Neural cell (in vitro differentiated cells): Measurements from ENCODE around the gene RGS12. TPM values are rescaled to one million over a fixed set of nuclear protein-coding genes. Genes with fewer than 3 reads are reported as not detected.

Source experiments
- H2AFZ ChIP-seq: fragments of 200-600, 300-800 bp; sonication (generic), shearing (Covaris generic); 2 replicates; pipeline ENCODE4 v1.6.0; 2014; ENCODE audit warnings: low read depth, mild to moderate bottlenecking, antibody characterized with exemption, low read length, moderate library complexity
- H3F3A ChIP-seq: fragments of 200-600 bp; shearing (Covaris generic); 2 replicates; pipeline ENCODE4 v1.6.1; 2016; ENCODE audit warnings: mild to moderate bottlenecking, moderate library complexity, mixed read lengths, antibody characterized with exemption, low read length; ENCODE audit not compliant: insufficient read depth, poor library complexity, severe bottlenecking
- H3K27ac ChIP-seq: fragments of 200-600, 300-800 bp; sonication (generic), shearing (Covaris generic); 2 replicates; pipeline ENCODE4 v1.5.1; 2014; ENCODE audit warnings: mild to moderate bottlenecking, low read length, moderate library complexity
- H3K27me3 ChIP-seq: fragments of 300-800, 200-600 bp; sonication (generic), shearing (Covaris generic); 2 replicates; pipeline ENCODE4 v1.6.0; 2014; ENCODE audit warnings: mild to moderate bottlenecking, low read depth, low read length, moderate library complexity; ENCODE audit not compliant: insufficient read depth
- H3K36me3 ChIP-seq: fragments of 300-800, 200-600 bp; sonication (generic), shearing (Covaris generic); 2 replicates; pipeline ENCODE4 v1.5.1; 2014; ENCODE audit warnings: mild to moderate bottlenecking, antibody characterized with exemption, low read length, moderate library complexity; ENCODE audit not compliant: insufficient read depth
- H3K4me2 ChIP-seq: fragments of 300-800, 200-600 bp; sonication (generic), shearing (Covaris generic); 2 replicates; pipeline ENCODE4 v1.6.0; 2014; ENCODE audit warnings: mild to moderate bottlenecking, low read length
- H3K4me3 ChIP-seq: fragments of 300-800, 200-600 bp; sonication (generic), shearing (Covaris generic); 2 replicates; pipeline ENCODE4 v1.5.1; 2014; ENCODE audit warnings: mild to moderate bottlenecking, low read length, moderate library complexity
- H3K79me2 ChIP-seq: fragments of 200-600 bp; shearing (Covaris generic); replicated peaks from 2 replicates; pipeline ENCODE4 v1.6.0; 2014; ENCODE audit warnings: mild to moderate bottlenecking, low read length, moderate library complexity; ENCODE audit not compliant: insufficient read depth
- H3K9ac ChIP-seq: fragments of 300-800, 200-600 bp; sonication (generic), shearing (Covaris generic); 2 replicates; pipeline ENCODE4 v1.6.1; 2016; ENCODE audit warnings: mild to moderate bottlenecking, low read length, mixed read lengths
- H3K9me2 ChIP-seq: fragments of 200-600 bp; shearing (Covaris generic); 2 replicates; pipeline ENCODE4 v1.6.1; 2016; ENCODE audit warnings: mild to moderate bottlenecking, low read length, mixed read lengths; ENCODE audit not compliant: insufficient read depth
- H3K9me3 ChIP-seq: fragments of 200-600, 300-800 bp; sonication (generic), shearing (Covaris generic); 2 replicates; pipeline ENCODE4 v1.6.1; 2016; ENCODE audit warnings: mild to moderate bottlenecking, mixed run types, low read length, moderate library complexity, mixed read lengths
- H4K20me1 ChIP-seq: fragments of 200-600 bp; shearing (Covaris generic); 2 replicates; pipeline ENCODE4 v1.6.1; 2016; ENCODE audit warnings: mild to moderate bottlenecking, mixed run types; ENCODE audit not compliant: insufficient read depth
- CTCF ChIP-seq: fragments of 450-650 bp; IDR thresholded peaks from 2 replicates; pipeline ENCODE4 v1.5.1; 2014; ENCODE audit warnings: antibody characterized with exemption, mild to moderate bottlenecking, moderate library complexity; ENCODE audit not compliant: poor library complexity, severe bottlenecking
- EP300 ChIP-seq: fragments of 450-650 bp; conservative IDR thresholded peaks from 2 replicates; pipeline ENCODE4 v1.6.1; 2014; ENCODE audit warnings: antibody characterized with exemption, mild to moderate bottlenecking, moderate library complexity; ENCODE audit not compliant: poor library complexity, severe bottlenecking
- EZH2 ChIP-seq: fragments of 200-600, 300-800 bp; shearing (Covaris generic), sonication (generic); IDR thresholded peaks from 2 replicates; pipeline ENCODE4 v1.6.1; 2014; ENCODE audit warnings: antibody characterized with exemption, low read length, borderline replicate concordance, mild to moderate bottlenecking; ENCODE audit not compliant: insufficient read depth, poor library complexity, severe bottlenecking
- MXI1 ChIP-seq: fragments of 450-650 bp; conservative IDR thresholded peaks from 2 replicates; pipeline ENCODE4 v1.6.1; 2014; ENCODE audit warnings: antibody characterized with exemption, mild to moderate bottlenecking; ENCODE audit not compliant: poor library complexity, severe bottlenecking
- POLR2AphosphoS5 ChIP-seq: IDR thresholded peaks from 2 replicates; pipeline ENCODE4 v1.6.1; 2012
- RAD21 ChIP-seq: fragments of 450-650 bp; conservative IDR thresholded peaks from 2 replicates; pipeline ENCODE4 v1.6.1; 2014; ENCODE audit warnings: antibody characterized with exemption, mild to moderate bottlenecking, moderate library complexity
- SMC3 ChIP-seq: fragments of 450-650 bp; conservative IDR thresholded peaks from 2 replicates; pipeline ENCODE4 v1.6.1; 2014; ENCODE audit warnings: antibody characterized with exemption, mild to moderate bottlenecking, moderate library complexity; ENCODE audit not compliant: poor library complexity
- TAF1 ChIP-seq: IDR thresholded peaks from 2 replicates; pipeline ENCODE4 v1.6.1; 2012; ENCODE audit warnings: low read depth
- polyA plus RNA-seq: library from polyadenylated mRNA; depleted of rRNA; stranded (reverse); fragments of >200 nt; gene quantifications from 2 replicates; pipeline ENCODE4 v1.2.3, GENCODE V29; 2014
- TF ChIP-seq, protein P1 (sequence below): IDR thresholded peaks from 2 replicates; pipeline ENCODE4 v1.6.1; 2012; ENCODE audit warnings: borderline replicate concordance

The RGS12 gene
- polyA plus RNA-seq, 1 donor from 2014 or later: 66.4 TPM

DNA sequence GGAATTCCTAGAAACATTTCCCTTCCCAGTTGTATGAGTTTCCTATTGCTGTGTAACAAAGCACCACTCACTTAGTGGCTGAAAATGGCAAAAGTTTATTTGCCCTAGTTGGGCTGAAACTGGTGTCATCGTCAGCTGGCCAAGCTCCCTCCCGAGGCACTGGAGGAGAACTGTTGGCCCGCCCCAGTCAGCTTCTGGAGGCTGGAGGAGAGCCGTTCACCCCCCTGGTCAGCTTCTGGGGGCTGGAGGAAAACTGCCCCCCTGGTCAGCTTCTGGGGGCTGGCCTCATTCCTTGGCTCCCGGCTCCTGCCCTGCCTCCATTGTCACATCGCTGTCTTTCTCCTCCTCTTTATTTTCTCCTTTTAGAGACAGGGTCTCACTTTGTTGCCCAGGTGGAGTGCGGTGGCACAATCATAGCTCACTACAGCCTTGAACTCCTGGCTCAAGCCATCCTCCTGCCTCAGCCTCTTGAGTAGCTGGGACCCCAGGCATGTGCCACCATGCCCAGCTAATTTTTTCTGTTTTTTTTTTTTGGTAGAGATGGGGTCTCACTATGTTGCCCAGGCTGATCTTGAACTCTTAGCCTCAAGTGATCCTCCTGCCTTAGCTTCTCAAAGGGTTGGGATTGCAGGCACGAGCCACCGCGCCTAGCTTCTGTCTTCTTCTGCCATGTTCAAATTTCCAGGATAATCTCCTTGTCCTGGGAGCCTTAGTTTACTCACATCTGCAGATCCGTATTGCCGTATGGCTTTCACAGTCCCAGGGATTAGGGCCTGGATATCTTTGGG is 3.2 kb downstream of the RGS12 start:
- no peaks in the 10 kb centered on the region for H3K9me3 ChIP-seq
- TF ChIP-seq EP300: no peak
- TF ChIP-seq POLR2AphosphoS5: no peak
- no peak for TF ChIP-seq RAD21
- TF ChIP-seq EZH2: no peak
- TF ChIP-seq CTCF: no peak
- no peak for TF ChIP-seq MXI1
- TF ChIP-seq TAF1: no peak
- H3K9me2 ChIP-seq: no peaks in the 10 kb centered on the region
- H3K27ac ChIP-seq: no peak overlapping the region
- peak overlapping the region; percentile 10 for H3K4me3 ChIP-seq
- no peaks in the 10 kb centered on the region for H3K27me3 ChIP-seq
- no peak overlapping the region for H3K9ac ChIP-seq
- H3F3A ChIP-seq: no peaks in the 10 kb centered on the region
- H4K20me1 ChIP-seq: no peaks in the 10 kb centered on the region
- H3K79me2 ChIP-seq: peaks cover 48% of the 10 kb centered on the region
- no peak overlapping the region for H2AFZ ChIP-seq
- no peak overlapping the region for H3K4me2 ChIP-seq
- H3K36me3 ChIP-seq: no peaks in the 10 kb centered on the region

- Histone ChIP-seq H3F3A (no peaks in the 10 kb centered on the region), H3K9me2 (no peaks in the 10 kb centered on the region), H3K27ac (no peak overlapping the region), H3K27me3 (no peaks in the 10 kb centered on the region), H2AFZ (no peak overlapping the region), H3K9me3 (no peaks in the 10 kb centered on the region), H3K9ac (no peak overlapping the region), H4K20me1 (no peaks in the 10 kb centered on the region), H3K79me2 (peaks cover 54% of the 10 kb centered on the region), H3K4me3 (peak overlapping the region; percentile 10), H3K36me3 (no peaks in the 10 kb centered on the region), H3K4me2 (no peak overlapping the region)
- TF ChIP-seq SMC3: no peak
- TF ChIP-seq EP300: no peak
Observed at GRCh38 chr4:3296651-3297050, 3.8 kb downstream of the RGS12 start.

GRCh38 chr4:3297066-3297859 is 4.4 kb downstream of the RGS12 start:
- Histone ChIP-seq H4K20me1 (no peaks in the 10 kb centered on the region), H3F3A (no peaks in the 10 kb centered on the region), H3K9ac (no peak overlapping the region)

More at GRCh38 chr4:3297066-3297859, 4.4 kb downstream of the RGS12 start:
- no peak overlapping the region for H2AFZ ChIP-seq
- H3K4me3 ChIP-seq: peak overlapping the region; percentile 10
- H3K4me2 ChIP-seq: no peak overlapping the region
- H3K79me2 ChIP-seq: peaks cover 58% of the 10 kb centered on the region
- no peaks in the 10 kb centered on the region for H3K9me2 ChIP-seq
- H3K27me3 ChIP-seq: no peaks in the 10 kb centered on the region
- no peak overlapping the region for H3K27ac ChIP-seq
- no peaks in the 10 kb centered on the region for H3K36me3 ChIP-seq
- TF ChIP-seq, protein P1, sequence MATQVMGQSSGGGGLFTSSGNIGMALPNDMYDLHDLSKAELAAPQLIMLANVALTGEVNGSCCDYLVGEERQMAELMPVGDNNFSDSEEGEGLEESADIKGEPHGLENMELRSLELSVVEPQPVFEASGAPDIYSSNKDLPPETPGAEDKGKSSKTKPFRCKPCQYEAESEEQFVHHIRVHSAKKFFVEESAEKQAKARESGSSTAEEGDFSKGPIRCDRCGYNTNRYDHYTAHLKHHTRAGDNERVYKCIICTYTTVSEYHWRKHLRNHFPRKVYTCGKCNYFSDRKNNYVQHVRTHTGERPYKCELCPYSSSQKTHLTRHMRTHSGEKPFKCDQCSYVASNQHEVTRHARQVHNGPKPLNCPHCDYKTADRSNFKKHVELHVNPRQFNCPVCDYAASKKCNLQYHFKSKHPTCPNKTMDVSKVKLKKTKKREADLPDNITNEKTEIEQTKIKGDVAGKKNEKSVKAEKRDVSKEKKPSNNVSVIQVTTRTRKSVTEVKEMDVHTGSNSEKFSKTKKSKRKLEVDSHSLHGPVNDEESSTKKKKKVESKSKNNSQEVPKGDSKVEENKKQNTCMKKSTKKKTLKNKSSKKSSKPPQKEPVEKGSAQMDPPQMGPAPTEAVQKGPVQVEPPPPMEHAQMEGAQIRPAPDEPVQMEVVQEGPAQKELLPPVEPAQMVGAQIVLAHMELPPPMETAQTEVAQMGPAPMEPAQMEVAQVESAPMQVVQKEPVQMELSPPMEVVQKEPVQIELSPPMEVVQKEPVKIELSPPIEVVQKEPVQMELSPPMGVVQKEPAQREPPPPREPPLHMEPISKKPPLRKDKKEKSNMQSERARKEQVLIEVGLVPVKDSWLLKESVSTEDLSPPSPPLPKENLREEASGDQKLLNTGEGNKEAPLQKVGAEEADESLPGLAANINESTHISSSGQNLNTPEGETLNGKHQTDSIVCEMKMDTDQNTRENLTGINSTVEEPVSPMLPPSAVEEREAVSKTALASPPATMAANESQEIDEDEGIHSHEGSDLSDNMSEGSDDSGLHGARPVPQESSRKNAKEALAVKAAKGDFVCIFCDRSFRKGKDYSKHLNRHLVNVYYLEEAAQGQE: no peak
- TF ChIP-seq CTCF: no peak
- TF ChIP-seq TAF1: no peak
- no peak for TF ChIP-seq EP300
- TF ChIP-seq MXI1: no peak
- no peak for TF ChIP-seq RAD21
- no peak for TF ChIP-seq SMC3
- no peak for TF ChIP-seq POLR2AphosphoS5
- no peak for TF ChIP-seq EZH2
- no peaks in the 10 kb centered on the region for H3K9me3 ChIP-seq
